ENCODE measurements around the gene LRRC46. TPM values are rescaled to one million over a fixed set of nuclear protein-coding genes. Genes with fewer than 3 reads are reported as not detected.

LRRC46 gene
- total RNA-seq, 4 donors from 2014 or later = 0.45 TPM; not detected in 3

DNA sequence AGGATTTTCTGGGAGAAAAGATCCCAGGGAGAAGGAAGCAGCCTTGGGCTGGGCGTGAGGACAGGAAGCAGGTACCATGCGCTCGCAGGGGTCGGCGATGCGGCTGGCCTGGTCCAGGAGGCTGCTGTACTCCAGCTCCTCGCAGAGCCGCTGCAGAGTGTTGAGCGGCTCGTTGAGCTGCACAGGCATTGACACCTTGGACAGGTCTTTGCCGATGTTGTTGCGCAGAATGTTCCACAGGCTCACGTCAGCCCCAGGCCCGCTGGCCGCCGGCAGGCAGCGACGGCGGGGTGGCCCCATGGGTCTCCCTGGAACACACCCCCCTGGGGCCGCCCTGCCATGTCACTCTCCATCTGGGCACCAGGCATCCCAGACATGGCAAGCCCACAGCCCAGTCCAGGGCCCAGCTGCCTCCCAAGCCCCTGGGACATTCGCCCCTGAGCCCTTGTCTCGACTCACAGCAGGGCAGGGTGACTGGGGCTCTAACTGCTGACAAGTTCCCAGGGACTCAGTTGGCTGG lies 17.9 kb upstream of the LRRC46 start:
- Histone ChIP-seq H3K4me1 (peaks cover 0 to 16% (median 0%) of the 10 kb centered on the region in 4 donors), H3K27ac (replicated peaks in 1 of 4) (no peak overlapping the region), H3K9me3 (no peaks in the 10 kb centered on the region), H3K27me3 (no peaks in the 10 kb centered on the region), H3K4me3 (no peak overlapping the region), H3K36me3 (peaks cover 0 to 92% (median 85%) of the 10 kb centered on the region in 4 donors)
- TF ChIP-seq POLR2A (IDR thresholded peaks at IDR 0.05; ENCODE audit: low read depth) (no peak), POLR2AphosphoS5 (IDR thresholded peaks at IDR 0.05) (no peak), EP300 (IDR thresholded peaks at IDR 0.05) (no peak)
- TF ChIP-seq, protein P1, sequence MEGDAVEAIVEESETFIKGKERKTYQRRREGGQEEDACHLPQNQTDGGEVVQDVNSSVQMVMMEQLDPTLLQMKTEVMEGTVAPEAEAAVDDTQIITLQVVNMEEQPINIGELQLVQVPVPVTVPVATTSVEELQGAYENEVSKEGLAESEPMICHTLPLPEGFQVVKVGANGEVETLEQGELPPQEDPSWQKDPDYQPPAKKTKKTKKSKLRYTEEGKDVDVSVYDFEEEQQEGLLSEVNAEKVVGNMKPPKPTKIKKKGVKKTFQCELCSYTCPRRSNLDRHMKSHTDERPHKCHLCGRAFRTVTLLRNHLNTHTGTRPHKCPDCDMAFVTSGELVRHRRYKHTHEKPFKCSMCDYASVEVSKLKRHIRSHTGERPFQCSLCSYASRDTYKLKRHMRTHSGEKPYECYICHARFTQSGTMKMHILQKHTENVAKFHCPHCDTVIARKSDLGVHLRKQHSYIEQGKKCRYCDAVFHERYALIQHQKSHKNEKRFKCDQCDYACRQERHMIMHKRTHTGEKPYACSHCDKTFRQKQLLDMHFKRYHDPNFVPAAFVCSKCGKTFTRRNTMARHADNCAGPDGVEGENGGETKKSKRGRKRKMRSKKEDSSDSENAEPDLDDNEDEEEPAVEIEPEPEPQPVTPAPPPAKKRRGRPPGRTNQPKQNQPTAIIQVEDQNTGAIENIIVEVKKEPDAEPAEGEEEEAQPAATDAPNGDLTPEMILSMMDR (IDR thresholded peaks at IDR 0.05) = no peak
- no peak for DNase-seq (ENCODE audit: extremely low spot score)
- 98% methylated on average over 6 of the region's 22 CpGs for WGBS
- intact Hi-C loops (cut with DNase I) = no loop called here

DNA sequence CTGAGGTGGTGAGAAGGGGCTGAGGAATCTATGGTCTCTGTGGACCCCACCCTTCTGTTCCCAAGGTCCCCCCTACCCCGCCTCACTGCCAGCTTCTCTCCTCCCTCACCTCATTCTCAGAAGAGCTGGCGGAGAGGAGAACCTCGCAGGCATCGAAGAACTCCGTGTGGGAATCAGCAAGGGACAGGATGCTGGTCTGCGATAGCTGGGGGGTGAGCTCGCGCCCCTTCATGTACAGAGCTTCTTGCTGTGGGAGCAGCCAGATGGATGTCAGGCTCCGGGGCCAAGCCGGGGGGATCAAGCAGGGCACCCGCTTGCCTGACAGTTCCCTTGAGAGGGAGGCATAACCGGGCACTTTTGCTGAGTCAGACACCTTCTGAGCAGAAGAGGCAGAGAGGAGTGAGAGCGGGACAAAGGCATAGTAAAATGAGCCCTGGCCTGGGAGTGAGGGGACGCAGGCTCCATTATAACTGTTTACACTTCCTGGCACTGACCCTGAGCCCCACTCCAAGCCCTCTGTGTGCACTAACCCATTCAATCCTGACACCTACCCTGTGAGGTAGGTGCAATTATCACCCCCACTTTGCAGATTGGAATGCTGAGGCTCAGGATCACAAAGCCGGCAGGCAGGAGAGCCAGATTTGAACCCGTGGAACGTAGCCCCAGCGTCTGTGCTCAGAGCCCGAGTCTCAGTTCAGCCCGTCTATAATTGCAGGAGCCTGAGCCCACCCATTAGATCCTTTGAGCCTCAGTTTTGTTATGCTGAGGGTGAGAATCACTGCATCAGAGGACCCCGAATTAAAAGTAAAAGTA lies 16.2 kb upstream of the LRRC46 start:
- no peak for DNase-seq (ENCODE audit: extremely low spot score)
- intact Hi-C loops (cut with DNase I) = no loop called here
- TF ChIP-seq POLR2AphosphoS5 (IDR thresholded peaks at IDR 0.05) (no peak), EP300 (IDR thresholded peaks at IDR 0.05) (no peak), POLR2A (IDR thresholded peaks at IDR 0.05; ENCODE audit: low read depth) (no peak)
- TF ChIP-seq, protein P1 (IDR thresholded peaks at IDR 0.05) = no peak
- WGBS = 97% methylated on average over 21 of the region's 21 CpGs
- peaks cover 0 to 87% (median 78%) of the 10 kb centered on the region in 4 donors for H3K36me3 ChIP-seq
- H3K27me3 ChIP-seq = no peaks in the 10 kb centered on the region
- peaks cover 1 to 15% (median 2%) of the 10 kb centered on the region in 4 donors for H3K4me1 ChIP-seq
- no peak overlapping the region for H3K4me3 ChIP-seq
- H3K9me3 ChIP-seq = no peaks in the 10 kb centered on the region
- no peak overlapping the region for H3K27ac ChIP-seq (replicated peaks in 1 of 4)

DNA sequence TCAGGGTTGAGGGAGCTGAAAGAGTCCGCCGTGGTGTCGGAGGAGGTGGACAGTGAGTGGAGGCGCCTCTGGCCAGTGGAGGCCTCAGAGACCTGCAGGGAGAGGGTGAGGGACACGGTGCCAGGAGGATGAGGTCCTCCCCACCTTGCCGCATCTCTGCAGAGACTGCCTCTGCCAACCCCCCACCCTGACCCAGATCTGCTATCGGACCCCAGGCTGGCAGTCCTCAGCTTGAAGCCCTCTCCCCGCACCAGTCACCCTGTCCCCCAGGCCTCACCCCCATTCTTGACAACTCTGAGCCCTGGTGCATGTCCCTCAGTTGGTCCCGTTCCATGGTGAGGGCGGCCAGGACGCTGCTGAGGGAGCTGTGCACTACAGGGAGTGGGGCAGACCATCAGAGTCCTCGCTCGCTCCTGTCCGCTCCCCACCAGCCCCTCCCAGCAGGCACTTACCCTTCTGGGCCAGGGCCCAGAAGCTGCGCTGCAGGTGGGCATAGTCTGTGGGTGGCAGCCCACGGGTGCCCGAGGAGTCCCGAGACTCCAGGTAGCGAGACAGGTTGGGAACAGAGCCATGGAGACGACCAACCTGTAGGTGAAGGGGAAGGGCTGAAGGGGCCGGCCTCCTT lies 15.2 kb upstream of the LRRC46 start:
- DNase-seq (ENCODE audit: extremely low spot score) = no peak
- WGBS = 92% methylated on average over 13 of the region's 21 CpGs
- peaks cover 0 to 80% (median 74%) of the 10 kb centered on the region in 4 donors for H3K36me3 ChIP-seq
- H3K4me1 ChIP-seq = peaks cover 11 to 17% (median 11%) of the 10 kb centered on the region in 4 donors
- no peaks in the 10 kb centered on the region for H3K9me3 ChIP-seq
- H3K27ac ChIP-seq (replicated peaks in 1 of 4) = no peak overlapping the region
- intact Hi-C loops (cut with DNase I) = no loop called here
- no peak overlapping the region for H3K4me3 ChIP-seq
- TF ChIP-seq, protein P1 (IDR thresholded peaks at IDR 0.05) = no peak
- H3K27me3 ChIP-seq = no peaks in the 10 kb centered on the region

DNA sequence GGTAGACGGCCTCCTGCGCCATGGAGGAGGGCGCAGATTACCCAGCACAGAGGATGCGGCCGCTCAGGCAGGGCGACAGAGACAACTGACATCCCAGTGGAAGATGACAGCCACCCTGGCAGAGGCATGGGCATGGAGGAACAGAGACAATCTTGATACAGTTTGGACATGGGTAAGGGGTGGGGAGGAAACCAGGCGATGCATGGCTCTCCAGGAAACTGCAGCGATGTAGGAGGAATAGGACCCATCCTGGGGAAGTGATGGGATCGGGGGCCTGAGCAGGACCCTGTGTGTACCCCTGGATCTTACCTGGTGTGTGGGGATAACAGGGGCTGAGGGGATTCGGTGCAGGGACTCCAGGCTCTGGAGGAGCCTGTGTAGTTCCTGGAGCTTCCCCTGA lies 14.5 kb upstream of the LRRC46 start:
- Histone ChIP-seq H3K4me3 (no peak overlapping the region), H3K27ac (replicated peaks in 1 of 4) (no peak overlapping the region), H3K27me3 (no peaks in the 10 kb centered on the region), H3K9me3 (no peaks in the 10 kb centered on the region), H3K36me3 (peaks cover 0 to 76% (median 73%) of the 10 kb centered on the region in 4 donors), H3K4me1 (peaks cover 16 to 21% (median 18%) of the 10 kb centered on the region in 4 donors)
- WGBS = 96% methylated on average over 10 of the region's 10 CpGs
- TF ChIP-seq POLR2AphosphoS5 (IDR thresholded peaks at IDR 0.05) (no peak), EP300 (IDR thresholded peaks at IDR 0.05) (no peak), POLR2A (IDR thresholded peaks at IDR 0.05; ENCODE audit: low read depth) (no peak)
- TF ChIP-seq, protein P1 (IDR thresholded peaks at IDR 0.05) = no peak
- DNase-seq (ENCODE audit: extremely low spot score) = no peak
- intact Hi-C loops (cut with DNase I) = no loop called here

Data from esophagus muscularis mucosa (tissue), 4 donors.